Effector CD4-positive, alpha-beta T cell (primary cell): Measurements from ENCODE around the gene CFAP299. TPM values are rescaled to one million over a fixed set of nuclear protein-coding genes. Genes with fewer than 3 reads are reported as not detected.
"Not testable (repeated sequence)": the region's sequence is repeated elsewhere in the genome, so short reads cannot be mapped to it uniquely, and the experiment has no call there.

Experiments used
- DNase-seq: peaks from one replicate; pipeline ENCODE4 v3.0.0-alpha.2; 2020
- total RNA-seq: gene quantifications from one replicate; lab custom pipeline; 2026; lab: John Stamatoyannopoulos, UW

Gene CFAP299
- total RNA-seq, result not detected

GRCh38 chr4:80335554-80336358 is at the start of gene CFAP299:
Gene CFAP299, plus strand, starts transcription at chr4:80335730.
- peak; percentile 2 for DNase-seq

GRCh38 chr4:80286451-80286850 is 49.1 kb upstream of the CFAP299 start:
- DNase-seq, result no peak

DNA sequence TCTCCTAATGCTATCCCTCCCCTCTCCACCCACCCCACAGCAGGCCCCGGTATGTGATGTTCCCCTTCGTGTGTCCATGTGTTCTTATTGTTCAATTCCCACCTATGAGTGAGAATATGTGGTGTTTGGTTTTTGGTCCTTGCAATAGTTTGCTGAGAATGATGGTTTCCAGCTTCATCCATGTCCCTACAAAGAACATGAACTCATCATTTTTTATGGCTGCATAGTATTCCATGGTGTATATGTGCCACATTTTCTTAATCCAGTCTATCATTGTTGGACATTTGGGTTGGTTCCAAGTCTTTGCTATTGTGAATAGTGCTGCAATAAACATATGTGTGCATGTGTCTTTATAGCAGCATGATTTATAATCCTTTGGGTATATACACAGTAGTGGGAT is 44.9 kb upstream of the CFAP299 start:
- DNase-seq, result not testable (repeated sequence)

GRCh38 chr4:80294206-80294605 is 41.3 kb upstream of the CFAP299 start:
- no peak for DNase-seq

DNA sequence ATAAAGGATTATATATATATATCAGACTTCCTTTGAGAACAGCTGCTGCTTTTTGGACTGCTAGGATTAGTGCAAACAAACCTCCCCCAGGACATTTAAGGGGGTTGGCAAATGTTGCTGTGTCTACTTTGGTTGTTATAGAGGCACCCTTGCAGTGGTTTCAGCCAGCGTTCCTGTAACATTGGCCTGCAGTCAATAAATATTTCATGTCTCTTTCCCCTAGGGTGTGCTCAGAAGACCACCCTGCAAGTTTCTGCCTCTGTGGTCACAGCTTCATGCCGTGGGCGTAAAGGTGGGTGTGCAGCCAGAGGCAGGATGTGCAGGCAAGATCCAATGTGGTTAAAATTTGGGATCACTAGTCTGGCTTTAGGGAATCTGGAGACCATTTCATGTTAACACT is 40.2 kb upstream of the CFAP299 start:
- DNase-seq, result no peak

- no peak for DNase-seq
Measured at GRCh38 chr4:80295826-80296225, 39.7 kb upstream of the CFAP299 start.

GRCh38 chr4:80301884-80302283 is 33.6 kb upstream of the CFAP299 start:
- no peak for DNase-seq

GRCh38 chr4:80302616-80303223 is 32.8 kb upstream of the CFAP299 start:
- no peak for DNase-seq

DNA sequence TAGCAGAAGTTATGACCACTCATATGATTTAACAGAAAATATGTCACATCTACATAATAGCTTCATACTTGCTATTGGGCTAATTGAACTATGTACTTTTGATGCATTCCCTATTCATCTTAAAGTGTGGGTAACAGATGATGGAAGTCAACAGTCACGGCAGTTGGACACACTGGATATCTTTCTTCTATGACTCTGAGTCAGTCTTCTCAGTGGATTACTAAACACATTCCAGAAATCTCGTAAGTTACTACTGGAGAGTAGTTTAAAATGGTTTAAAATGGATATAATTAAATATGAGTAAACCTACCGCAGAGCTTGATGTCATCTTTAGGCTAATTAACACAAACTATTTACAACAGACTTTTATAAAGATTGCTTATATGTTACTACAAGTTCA is 30.1 kb upstream of the CFAP299 start:
- DNase-seq, result no peak

GRCh38 chr4:80306260-80306659 is 29.3 kb upstream of the CFAP299 start:
- no peak for DNase-seq

DNA sequence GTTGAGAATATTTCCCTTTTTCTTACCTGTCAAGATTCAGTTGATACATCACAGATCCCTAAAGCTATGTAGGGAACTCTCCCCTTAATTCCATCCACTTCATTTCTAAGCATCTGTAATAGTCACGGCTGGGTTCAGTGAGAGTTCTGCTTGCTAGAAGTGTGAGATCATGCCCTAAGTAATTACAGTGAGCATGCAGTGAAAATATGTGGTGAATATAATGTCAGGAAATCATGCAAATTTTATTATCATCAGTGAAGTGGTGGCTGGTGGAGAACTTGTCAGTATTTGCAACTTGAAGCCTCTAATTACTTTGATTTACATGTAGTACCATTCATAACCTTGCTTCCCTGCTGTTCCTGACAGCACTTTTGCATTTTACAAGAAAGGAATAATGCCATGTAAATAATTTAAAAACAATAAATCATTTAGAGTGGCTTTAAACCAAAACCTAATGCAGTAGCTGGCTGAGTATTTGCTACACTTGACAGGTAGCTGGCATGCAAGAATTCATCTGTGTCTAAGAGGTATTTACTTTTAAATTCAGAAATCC is 28.3 kb upstream of the CFAP299 start:
- no peak for DNase-seq

- no peak for DNase-seq
Measured at GRCh38 chr4:80307774-80308465, 27.6 kb upstream of the CFAP299 start.

GRCh38 chr4:80308466-80308822 is 27.1 kb upstream of the CFAP299 start:
- no peak for DNase-seq

- no peak for DNase-seq
Measured at GRCh38 chr4:80309294-80310004, 26.1 kb upstream of the CFAP299 start.

DNA sequence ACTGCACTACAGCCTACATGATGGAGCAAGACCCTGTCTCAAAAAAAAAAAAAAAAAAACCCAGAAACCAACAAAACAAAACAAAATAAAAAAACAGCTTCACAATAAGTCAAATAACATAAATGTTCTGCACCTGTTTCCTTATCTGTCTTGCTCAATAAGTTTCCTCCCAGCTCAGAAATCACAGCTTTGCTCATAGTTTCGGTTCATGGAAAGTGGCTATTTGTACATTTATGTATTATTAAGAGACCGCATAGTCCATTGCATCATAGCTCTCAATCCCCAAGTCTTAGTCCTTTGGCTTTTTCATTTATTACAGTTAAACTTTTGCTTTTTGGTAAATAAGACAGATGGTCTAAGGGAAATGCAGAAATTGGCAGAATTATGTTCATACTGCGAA is 24.4 kb upstream of the CFAP299 start:
- DNase-seq, result no peak

- no peak for DNase-seq
Measured at GRCh38 chr4:80312124-80312523, 23.4 kb upstream of the CFAP299 start.

GRCh38 chr4:80313627-80314026 is 21.9 kb upstream of the CFAP299 start:
- no peak for DNase-seq

DNA sequence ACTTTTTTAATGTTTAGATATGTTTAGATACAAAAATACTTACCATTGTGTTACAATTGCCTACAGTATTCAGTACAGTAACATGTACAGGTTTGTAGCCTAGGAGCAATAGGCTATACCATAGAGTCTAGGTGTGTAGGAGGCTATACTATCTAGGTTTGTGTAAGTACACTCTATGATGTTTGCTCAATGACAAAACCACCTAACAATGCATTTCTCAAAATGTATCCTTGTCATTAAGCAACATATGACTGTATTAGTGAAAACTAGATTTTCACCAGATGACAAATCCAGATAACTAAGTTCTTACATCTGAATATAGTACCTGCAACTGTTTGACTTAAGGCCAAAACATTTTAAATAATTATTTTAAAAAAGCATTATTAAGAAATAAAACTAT is 19.7 kb upstream of the CFAP299 start:
- DNase-seq, result not testable (repeated sequence)

DNA sequence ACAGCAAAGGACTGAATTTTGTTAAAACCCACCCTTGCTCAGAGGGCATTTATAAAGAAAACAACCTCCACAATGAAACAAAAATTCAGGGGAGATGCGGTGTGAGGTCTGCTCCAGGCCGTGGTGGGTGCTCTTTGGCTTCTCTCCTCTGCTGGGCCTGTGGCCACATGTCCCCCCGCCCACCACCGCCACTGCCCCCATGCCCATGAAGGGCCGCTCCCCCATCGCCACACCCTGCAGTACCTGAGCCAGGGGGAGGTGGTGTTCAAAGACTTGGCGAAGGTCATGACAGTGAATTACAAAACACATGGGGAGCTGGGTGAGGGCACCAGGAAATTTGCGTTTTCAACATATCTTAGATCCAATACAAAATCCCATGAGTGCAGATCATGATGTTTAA is 14.2 kb upstream of the CFAP299 start:
- DNase-seq, result no peak

DNA sequence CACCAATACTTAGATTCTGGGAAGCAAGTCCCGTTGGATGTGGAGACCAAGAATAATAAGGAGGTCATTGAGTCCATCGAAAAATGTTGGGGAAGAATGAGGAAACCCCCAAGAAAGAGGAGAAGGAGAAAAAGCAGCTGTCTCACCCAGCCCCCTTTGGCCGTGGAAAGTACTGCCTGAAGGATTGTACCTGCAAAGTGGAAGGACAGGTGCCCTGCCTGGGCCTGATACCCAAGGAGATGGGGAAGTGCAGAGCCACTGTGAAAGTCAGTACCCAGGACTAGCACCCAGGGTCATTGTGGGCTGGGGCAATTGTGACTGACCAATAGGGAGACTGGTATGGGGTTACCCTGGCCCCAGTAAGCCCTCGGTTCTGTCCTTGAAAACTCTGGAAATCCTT is 13.8 kb upstream of the CFAP299 start:
- DNase-seq, result no peak

DNA sequence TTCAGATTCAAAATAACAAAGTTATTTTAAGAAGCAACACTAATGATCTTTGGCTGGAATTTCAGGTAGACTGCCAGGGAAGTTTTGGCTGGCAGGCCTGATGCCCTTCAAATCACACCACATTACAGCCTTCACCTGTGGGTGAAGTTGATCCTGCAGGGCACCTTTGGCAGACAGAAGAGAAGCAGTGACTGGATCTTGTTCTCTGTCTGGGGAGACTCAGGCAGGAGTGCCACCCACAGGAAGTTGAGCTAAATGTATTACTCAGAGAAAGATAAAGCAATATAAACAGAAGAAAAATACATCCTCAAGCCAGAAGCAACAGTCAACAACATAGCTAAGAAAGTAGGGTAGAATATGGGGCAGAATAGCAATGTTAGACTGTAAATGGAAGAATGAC is 12.8 kb upstream of the CFAP299 start:
- no peak for DNase-seq

- no peak for DNase-seq
Measured at GRCh38 chr4:80324171-80324570, 11.4 kb upstream of the CFAP299 start.

DNA sequence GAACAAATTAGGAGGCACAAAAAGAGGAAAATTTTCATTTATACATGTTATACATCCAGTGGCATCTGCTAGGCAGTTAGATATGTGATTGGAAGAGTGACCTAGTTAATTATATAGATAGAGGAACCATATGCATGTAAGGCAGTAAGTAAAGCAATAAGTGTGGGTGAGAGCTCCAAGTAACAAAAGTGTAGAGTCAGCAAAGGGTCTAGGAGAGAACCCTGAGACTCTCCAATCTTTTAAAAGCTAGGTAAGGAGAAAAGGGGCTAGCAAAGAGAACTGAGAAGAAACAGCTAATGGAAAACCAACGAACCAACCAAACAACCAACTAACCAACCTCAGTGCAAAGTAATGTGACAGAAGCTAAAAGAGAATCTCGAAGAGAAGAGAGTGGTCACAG is 3.8 kb upstream of the CFAP299 start:
- DNase-seq, result no peak
